DMS153 treated with DMSO at 0.1 percent for 48 hours (cell line): ENCODE data around the gene SLC9A1.
"Not testable (repeated sequence)": the region's sequence is repeated elsewhere in the genome, so short reads cannot be mapped to it uniquely, and the experiment has no call there.

Experiments
- DNase-seq: peaks from one replicate; lab custom pipeline; 2025; ENCODE audit not compliant: unreplicated experiment; lab: John Stamatoyannopoulos, UW

Gene SLC9A1

DNA sequence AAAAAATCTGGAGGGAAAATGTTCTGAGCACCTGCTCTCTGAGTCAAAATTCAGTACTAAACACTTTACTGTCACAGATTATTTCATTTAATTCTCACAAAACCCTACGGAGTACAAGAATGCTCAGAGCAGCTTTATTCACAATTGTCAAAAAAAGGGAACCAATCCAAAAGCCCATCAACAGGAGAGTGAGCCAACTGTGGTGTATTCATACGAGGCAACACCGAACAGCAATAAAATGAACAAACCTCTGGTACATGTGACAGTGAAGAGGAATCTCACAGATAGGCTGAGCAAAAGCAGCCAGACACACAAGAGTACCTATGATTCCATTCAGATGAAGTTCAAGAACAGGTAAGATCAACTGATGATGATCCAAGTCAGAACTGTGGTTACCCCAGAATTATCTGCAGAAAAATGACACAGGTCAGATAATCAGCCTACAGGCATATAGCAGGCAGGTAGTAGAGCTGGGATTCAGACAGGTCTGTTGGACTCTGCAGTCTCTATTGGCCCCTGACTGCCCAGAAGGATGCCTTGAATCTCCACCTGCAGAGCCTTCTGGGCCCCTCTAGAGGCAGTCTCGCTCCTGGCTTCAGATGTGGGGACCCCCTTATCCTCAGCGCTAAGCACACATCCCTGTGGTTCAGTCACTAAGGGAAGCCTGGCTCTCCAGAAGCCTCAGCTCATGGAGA lies 19.2 kb downstream of the SLC9A1 start:
- no peak for DNase-seq

DNA sequence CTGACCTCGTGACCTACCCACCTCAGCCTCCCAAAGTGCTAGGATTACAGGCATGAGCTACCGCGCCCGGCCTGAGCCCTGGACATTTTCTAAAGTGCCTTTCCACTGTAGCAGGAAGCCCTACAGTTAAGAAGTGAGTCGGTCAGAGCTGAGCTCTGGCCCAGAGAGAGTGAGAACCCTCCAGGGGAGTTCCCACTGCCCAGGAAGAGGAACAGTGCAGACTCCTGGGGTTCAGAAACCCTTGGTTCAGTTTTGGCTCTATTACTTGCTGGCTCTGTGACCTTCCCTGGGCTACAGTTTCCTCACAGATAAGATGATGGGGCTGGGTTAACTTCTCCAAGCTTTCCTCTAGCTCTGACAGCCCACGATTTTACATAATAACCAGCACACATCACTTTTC lies 20.9 kb downstream of the SLC9A1 start:
- no peak for DNase-seq

DNA sequence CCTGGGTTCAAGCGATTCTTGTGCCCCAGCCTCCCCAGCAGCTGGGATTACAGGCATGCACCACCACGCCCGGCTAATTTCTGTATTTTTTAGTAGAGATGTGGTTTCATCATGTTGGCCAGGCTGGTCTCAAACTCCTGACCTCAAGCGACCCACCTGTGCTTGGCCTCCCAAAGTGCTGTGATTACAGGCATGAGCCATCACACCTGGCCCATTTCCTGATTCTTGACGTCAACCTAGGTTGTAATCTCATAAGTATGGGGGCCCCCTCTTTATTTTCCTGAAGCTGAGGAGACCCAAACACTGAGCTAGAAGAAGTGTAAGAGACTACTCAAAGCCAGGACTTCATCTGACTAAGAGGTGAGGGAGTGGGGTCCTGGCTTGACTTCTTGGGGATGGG lies 21.8 kb downstream of the SLC9A1 start:
- DNase-seq, result no peak

DNA sequence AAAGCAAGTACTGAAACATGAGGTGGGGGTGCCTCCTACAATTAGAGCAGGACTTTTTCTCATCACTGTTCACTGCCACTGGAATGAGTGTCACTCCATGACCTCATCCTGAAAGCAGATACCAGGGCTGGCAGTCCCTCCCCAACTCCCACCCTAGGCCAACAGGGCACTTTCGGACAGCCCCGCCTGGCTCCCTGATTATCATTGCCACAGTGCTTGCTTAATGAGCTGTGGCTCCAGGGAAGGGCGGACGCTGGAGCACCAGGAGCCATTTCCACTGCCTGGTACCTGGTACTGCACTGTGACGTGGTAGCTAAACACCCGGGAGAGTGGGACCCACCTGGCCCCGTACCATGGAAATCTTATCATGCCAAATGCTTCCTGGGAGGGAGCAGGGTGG lies 22.3 kb downstream of the SLC9A1 start:
- no peak for DNase-seq

DNA sequence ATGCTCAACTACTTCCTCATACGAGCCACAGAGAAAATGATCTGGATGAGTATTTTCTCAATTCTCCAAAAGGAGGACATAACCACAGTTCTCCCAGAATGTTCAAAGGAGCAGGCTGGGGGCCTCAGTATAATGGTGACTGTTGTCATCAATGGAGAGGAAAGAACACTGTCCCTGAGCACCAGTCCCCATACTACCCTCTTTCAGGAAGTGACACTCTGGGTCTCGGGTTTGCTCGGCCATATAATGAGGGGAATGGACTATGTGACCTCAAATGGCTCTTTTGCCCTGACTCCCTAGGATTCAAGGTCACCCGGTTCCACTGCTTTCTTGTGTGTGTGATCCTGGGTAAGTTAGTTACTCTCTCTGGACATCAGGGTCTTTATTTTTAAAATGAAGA lies 22.8 kb downstream of the SLC9A1 start:
- DNase-seq, result no peak

GRCh38 chr1:27130798-27131197 lies 24.1 kb downstream of the SLC9A1 start:
- no peak for DNase-seq

- no peak for DNase-seq
Measured at GRCh38 chr1:27129225-27129624, 25.7 kb downstream of the SLC9A1 start.

GRCh38 chr1:27127419-27127818 lies 27.5 kb downstream of the SLC9A1 start:
- no peak for DNase-seq

GRCh38 chr1:27126391-27126790 lies 28.5 kb downstream of the SLC9A1 start:
- no peak for DNase-seq

GRCh38 chr1:27125125-27125524 lies 29.8 kb downstream of the SLC9A1 start:
- not testable (repeated sequence) for DNase-seq

DNA sequence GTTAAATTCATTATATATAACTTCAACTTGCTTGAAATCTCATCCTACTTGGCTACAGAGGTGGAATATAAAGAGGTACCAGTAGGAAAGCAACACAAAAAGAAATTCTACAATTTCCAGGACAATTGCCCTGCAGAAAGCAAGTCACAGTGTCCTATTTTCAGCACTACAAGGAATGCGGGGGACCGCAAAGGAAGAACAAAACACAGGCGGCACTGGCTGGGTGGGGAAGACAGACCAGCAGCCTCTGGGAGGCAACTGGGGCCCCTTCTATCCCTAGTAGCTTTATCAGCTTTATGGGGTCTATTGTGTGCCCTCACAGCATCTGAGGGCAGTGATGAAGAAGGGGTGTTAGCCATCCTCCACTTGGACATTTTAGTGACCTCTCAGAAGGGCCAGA lies 30.5 kb downstream of the SLC9A1 start:
- no peak for DNase-seq

- DNase-seq, result peak; percentile 88
Measured at GRCh38 chr1:27122652-27123051, 32.3 kb downstream of the SLC9A1 start.

DNA sequence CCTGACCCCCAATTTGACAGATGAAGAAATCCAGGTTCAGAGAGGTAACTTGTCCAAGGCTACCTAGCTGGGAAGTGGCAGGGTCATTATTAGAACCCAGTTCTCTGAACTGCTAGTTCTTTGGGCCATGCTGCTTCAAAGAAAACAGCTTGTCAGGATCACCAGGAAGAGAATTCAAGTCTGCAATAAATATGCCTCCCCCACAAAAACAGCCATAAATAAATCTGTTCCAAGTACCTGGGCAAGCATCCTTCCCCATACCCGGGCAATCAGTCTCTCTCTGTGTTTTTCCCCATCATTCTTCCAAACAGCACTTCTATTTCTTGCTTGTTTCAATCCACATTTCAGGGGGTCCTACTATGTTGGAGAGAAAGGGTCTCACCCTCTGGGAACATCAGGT lies 34.1 kb downstream of the SLC9A1 start:
- no peak for DNase-seq

DNA sequence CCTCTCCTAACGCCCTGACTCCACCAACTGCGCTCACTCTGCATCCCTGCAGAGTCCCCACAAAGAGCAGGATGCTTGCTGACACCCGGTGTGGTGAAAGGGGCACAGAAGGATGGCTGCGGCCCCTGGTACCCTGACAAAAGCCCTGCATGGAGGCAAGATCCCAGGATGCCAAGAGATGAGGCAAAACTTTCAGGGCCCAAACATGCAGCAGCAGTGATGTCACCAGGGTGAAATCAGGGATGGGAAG lies 36.6 kb downstream of the SLC9A1 start:
- no peak for DNase-seq

DNA sequence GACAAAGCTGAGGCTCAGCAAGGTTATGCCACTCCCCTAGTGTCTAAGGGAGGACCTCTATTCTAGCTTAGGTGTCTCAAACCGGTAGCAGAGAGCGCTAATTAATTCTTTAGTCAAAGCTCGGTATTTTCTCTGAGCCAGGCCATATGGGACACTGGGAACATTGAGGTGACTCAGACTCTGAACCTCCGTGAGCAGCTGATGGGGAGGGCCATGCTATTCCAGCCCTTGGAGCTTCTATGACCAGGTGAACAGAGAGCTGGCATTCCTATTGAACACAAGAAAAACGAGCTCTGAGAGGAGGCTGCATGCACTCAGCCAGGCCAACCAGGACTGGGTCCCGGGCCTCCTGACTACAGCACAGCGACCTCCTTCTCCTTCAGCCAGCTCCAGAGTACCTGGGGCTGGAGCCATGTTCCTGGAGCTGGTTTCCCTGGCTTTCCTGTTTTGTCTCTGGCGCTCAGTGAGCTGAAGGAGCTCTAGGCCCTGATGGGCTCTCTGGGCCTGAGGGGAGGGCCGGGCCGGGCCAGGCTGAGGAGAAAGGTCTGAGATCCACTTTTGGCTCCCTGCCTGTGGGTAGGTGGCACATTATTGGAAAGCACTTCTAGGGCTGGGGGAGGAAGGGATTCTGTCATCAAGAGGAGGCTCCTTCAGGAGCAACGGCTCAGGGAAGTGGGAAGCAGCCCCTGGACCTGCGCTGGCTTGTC lies 37.0 kb downstream of the SLC9A1 start:
- no peak for DNase-seq

DNA sequence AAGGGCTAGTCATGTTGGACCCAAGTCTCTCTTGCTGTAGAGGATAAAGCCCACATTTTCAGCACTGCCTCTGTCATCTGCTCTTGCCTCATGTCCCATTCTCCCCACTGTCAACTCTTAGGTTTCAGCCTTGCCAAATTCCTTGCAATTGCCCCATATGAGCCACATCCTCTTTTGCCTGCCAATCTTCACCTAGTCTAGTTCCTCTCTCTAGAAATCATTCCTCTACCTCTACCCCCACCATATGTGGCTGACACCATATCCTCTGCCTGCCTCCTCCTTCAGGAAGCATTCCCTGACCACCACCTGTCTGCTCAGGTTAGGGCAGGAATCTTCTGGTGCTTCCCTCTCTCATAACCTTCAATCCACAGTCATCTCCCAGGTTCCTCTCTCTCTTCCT lies 38.2 kb downstream of the SLC9A1 start:
- no peak for DNase-seq

DNA sequence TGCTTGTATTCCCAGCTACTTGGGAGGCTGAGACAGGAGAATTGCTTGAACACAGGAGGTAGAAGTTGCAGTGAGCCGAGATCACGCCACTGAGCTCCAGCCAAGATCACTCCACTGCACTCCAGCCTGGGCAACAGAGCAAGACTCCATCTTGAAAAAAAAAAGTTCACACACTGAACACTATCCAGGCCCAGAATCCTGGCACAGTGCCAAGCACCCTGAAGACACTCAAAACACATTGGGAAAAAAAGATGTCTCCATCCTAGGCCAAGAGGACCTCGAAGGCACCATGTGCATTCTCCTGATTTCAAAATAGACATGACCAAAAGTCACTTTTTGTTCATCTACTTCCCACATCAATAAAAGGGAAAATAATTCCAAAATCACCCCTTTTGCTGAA lies 38.7 kb downstream of the SLC9A1 start:
- no peak for DNase-seq

GRCh38 chr1:27114546-27114945 lies 40.4 kb downstream of the SLC9A1 start:
- no peak for DNase-seq

DNA sequence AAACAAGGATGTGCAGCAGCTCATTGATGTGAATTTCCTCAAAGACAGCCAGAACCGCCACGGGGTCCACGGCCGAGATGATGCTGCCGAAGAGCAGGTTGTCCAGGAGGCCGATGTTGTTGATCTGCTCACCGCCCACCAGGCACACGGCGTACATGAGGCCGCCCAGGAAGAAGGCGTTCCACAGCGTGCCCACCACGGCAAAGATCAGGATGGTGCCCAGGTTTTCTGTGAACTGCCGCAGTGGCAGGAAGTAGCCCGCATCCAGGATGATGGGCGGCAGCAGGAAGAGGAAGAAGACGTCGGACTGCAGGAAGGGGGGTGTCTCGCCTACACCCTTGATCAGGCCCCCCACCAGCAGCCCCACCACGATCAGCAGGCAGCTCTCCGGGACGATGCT lies 41.1 kb downstream of the SLC9A1 start:
- DNase-seq, result no peak

- peak; percentile 51 for DNase-seq
Measured at GRCh38 chr1:27111626-27112573, 43.0 kb downstream of the SLC9A1 start.

GRCh38 chr1:27109103-27109822 lies 45.7 kb downstream of the SLC9A1 start:
- DNase-seq, result no peak
